A549 (cell line): Measurements from ENCODE around the gene ASB1.

ENCODE experiments used
- CBX2 ChIP-seq: fragments of 200-600 bp; sonication (generic); IDR thresholded peaks from 2 replicates; pipeline ENCODE4 v1.6.1; 2016; ENCODE audit warnings: low read depth, mild to moderate bottlenecking, borderline replicate concordance
- FOXS1 ChIP-seq: fragments of 250-450 bp; sonication (Bioruptor Pico); IDR thresholded peaks from 2 replicates; pipeline ENCODE4 v1.5.0; 2020; ENCODE audit warnings: mild to moderate bottlenecking, moderate library complexity
- MAFK ChIP-seq: fragments of 450-650 bp; IDR thresholded peaks from 2 replicates; pipeline ENCODE4 v1.6.1; 2014; ENCODE audit not compliant: partially characterized antibody
- MYC ChIP-seq: IDR thresholded peaks from 2 replicates; pipeline ENCODE4 v1.6.1; 2012; ENCODE audit warnings: mild to moderate bottlenecking, inconsistent platforms, low read length, improper control_type of control experiment, borderline replicate concordance
- POLR2A ChIP-seq: IDR thresholded peaks from 2 replicates; pipeline ENCODE4 v1.6.1; 2012; ENCODE audit warnings: mild to moderate bottlenecking, low read length
- RAD21 ChIP-seq, 2 experiments: fragments of >200 bp in 1 of 2; sonication (Bioruptor Twin) in 1 of 2; formaldehyde crosslinking in 1 of 2; IDR thresholded peaks in 1 of 2; conservative IDR thresholded peaks in 1 of 2; 2 replicates in 1 of 2; 3 replicates in 1 of 2; pipeline ENCODE4 v1.6.1; 2012 to 2018; ENCODE audit warnings: inconsistent platforms in 1 of 2
- RCOR1 ChIP-seq: fragments of 150-350 bp; IDR thresholded peaks from 2 replicates; pipeline ENCODE4 v1.6.1; 2014; ENCODE audit warnings: antibody characterized with exemption, low read length, low read depth
- TF ChIP-seq, protein P1 (sequence below): fragments of >200 bp; sonication (Bioruptor Twin); formaldehyde crosslinking; IDR thresholded peaks from 3 replicates; pipeline ENCODE4 v1.5.1; 2016
- TF ChIP-seq, protein P2 (sequence below): fragments of 150-350 bp; IDR thresholded peaks from 2 replicates; pipeline ENCODE4 v1.6.1; 2014; ENCODE audit warnings: low read depth, mild to moderate bottlenecking, low read length
- TF ChIP-seq, protein P3 (sequence below): IDR thresholded peaks from 2 replicates; pipeline ENCODE4 v1.6.1; 2012; ENCODE audit warnings: low read depth, borderline replicate concordance

DNA sequence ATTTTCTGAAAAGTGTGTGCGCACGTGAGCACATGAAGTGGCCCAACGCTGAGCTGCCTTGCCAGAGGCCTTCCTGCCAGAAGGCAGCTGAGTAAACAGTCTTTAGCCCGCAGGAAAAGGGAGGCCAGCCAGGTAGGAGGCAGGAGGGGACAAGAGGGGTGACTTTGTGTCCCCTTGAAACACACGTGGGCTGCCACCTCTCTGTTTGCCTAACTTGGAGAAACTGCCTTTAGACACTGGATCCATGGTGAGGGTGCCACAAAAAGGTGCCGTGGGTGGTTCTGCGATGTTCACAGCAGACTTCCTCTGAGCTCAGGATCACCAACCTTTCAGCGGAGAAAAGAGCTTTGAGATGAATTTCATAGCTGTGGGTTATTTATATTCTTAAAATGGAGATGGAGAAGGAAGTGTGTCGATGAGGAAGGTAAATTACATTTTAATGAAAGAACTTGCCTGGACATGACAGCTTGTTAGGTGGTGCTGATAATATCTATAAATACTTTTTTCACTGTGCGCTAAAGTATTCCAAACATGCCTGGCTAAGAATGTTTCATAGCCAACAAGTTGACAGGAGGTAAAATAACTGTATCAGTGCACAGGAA lies 36.6 kb upstream of the ASB1 start:
- TF ChIP-seq, protein P1, sequence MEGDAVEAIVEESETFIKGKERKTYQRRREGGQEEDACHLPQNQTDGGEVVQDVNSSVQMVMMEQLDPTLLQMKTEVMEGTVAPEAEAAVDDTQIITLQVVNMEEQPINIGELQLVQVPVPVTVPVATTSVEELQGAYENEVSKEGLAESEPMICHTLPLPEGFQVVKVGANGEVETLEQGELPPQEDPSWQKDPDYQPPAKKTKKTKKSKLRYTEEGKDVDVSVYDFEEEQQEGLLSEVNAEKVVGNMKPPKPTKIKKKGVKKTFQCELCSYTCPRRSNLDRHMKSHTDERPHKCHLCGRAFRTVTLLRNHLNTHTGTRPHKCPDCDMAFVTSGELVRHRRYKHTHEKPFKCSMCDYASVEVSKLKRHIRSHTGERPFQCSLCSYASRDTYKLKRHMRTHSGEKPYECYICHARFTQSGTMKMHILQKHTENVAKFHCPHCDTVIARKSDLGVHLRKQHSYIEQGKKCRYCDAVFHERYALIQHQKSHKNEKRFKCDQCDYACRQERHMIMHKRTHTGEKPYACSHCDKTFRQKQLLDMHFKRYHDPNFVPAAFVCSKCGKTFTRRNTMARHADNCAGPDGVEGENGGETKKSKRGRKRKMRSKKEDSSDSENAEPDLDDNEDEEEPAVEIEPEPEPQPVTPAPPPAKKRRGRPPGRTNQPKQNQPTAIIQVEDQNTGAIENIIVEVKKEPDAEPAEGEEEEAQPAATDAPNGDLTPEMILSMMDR, result no peak
- TF ChIP-seq RCOR1 (no peak), RAD21 (conservative IDR thresholded peaks at IDR 0.05 in 1 of 2, IDR thresholded peaks at IDR 0.05 in 1 of 2) (no peak), POLR2A (no peak), FOXS1 (no peak), MYC (no peak), CBX2 (no peak), MAFK (no peak)
- TF ChIP-seq, protein P2, sequence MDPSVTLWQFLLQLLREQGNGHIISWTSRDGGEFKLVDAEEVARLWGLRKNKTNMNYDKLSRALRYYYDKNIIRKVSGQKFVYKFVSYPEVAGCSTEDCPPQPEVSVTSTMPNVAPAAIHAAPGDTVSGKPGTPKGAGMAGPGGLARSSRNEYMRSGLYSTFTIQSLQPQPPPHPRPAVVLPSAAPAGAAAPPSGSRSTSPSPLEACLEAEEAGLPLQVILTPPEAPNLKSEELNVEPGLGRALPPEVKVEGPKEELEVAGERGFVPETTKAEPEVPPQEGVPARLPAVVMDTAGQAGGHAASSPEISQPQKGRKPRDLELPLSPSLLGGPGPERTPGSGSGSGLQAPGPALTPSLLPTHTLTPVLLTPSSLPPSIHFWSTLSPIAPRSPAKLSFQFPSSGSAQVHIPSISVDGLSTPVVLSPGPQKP, result no peak
- TF ChIP-seq, protein P3, sequence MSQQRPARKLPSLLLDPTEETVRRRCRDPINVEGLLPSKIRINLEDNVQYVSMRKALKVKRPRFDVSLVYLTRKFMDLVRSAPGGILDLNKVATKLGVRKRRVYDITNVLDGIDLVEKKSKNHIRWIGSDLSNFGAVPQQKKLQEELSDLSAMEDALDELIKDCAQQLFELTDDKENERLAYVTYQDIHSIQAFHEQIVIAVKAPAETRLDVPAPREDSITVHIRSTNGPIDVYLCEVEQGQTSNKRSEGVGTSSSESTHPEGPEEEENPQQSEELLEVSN, result no peak
